K562 (cell line): Measurements from ENCODE around the gene EFEMP2. TPM values are rescaled to one million over a fixed set of nuclear protein-coding genes. Genes with fewer than 3 reads are reported as not detected.
A peak's percentile ranks its signal among the peaks of the same experiment; 100 is the strongest.

Experiments
- BRD4 ChIP-seq: fragments of 200-600 bp; sonication (generic); IDR thresholded peaks from 2 replicates; pipeline ENCODE4 v1.6.1; 2017; ENCODE audit warnings: inconsistent platforms
- CREB3 ChIP-seq: fragments of 450-650 bp; conservative IDR thresholded peaks from 2 replicates; pipeline ENCODE4 v1.6.1; 2016; ENCODE audit warnings: missing genetic modification characterization, low read depth, mild to moderate bottlenecking, missing compliant biosample characterization, moderate library complexity
- CUX1 ChIP-seq: fragments of 200-800 bp; sonication (Bioruptor generic); IDR thresholded peaks from 2 replicates; pipeline ENCODE4 v1.6.1; 2016; ENCODE audit warnings: missing genetic modification characterization, missing compliant biosample characterization
- ELF2 ChIP-seq: fragments of 250-450 bp; sonication (Bioruptor Pico); IDR thresholded peaks from 2 replicates; pipeline ENCODE4 v1.5.0; 2021; ENCODE audit warnings: mild to moderate bottlenecking
- ETV1 ChIP-seq: fragments of 450-650 bp; conservative IDR thresholded peaks from 2 replicates; pipeline ENCODE4 v1.6.1; 2016; ENCODE audit warnings: missing genetic modification characterization, control low read depth, low read depth, missing compliant biosample characterization
- FOXA3 ChIP-seq, 2 experiments: fragments of 450-650 bp in 1 of 2; sonication (generic) in 1 of 2; formaldehyde crosslinking; IDR thresholded peaks in 1 of 2; conservative IDR thresholded peaks in 1 of 2; 2 replicates each; pipeline versions ENCODE4 v1.4.0 to v1.8.0; 2020 to 2022; ENCODE audit warnings: mild to moderate bottlenecking in 2 of 2, missing genetic modification reagents in 1 of 2
- MAZ ChIP-seq, 2 experiments: fragments of 450-650 bp in 1 of 2; sonication (generic) in 1 of 2; formaldehyde crosslinking; IDR thresholded peaks in 1 of 2; conservative IDR thresholded peaks in 1 of 2; 2 replicates each; pipeline versions ENCODE4 v1.4.0 to v1.5.0; 2020; ENCODE audit warnings: mild to moderate bottlenecking in 1 of 2, missing genetic modification reagents in 1 of 2
- MTA3 ChIP-seq: fragments of 450-650 bp; formaldehyde crosslinking; IDR thresholded peaks from 2 replicates; pipeline ENCODE4 v1.6.1; 2017; ENCODE audit warnings: mild to moderate bottlenecking, borderline replicate concordance
- NCOR1 ChIP-seq: fragments of 450-650 bp; IDR thresholded peaks from 2 replicates; pipeline ENCODE4 v1.6.1; 2016; ENCODE audit warnings: mild to moderate bottlenecking, moderate library complexity
- PRMT5 ChIP-seq: sonication (generic); formaldehyde crosslinking; IDR thresholded peaks from 2 replicates; pipeline ENCODE4 v1.5.0; 2020; ENCODE audit warnings: missing genetic modification reagents
- PTRF ChIP-seq: fragments of 450-650 bp; IDR thresholded peaks from 2 replicates; pipeline ENCODE4 v1.6.1; 2016; ENCODE audit warnings: mild to moderate bottlenecking, missing genetic modification characterization, missing compliant biosample characterization
- RBM22 ChIP-seq: fragments of 200-400 bp; formaldehyde crosslinking; IDR thresholded peaks from 2 replicates; pipeline ENCODE4 v1.6.1; 2018; ENCODE audit warnings: low read length, low read depth; ENCODE audit not compliant: poor library complexity, severe bottlenecking
- TGIF2 ChIP-seq: sonication (generic); formaldehyde crosslinking; IDR thresholded peaks from 2 replicates; pipeline ENCODE4 v1.8.1; 2022; ENCODE audit warnings: mild to moderate bottlenecking, missing genetic modification reagents, moderate library complexity
- USF1 ChIP-seq: sonication (generic); formaldehyde crosslinking; IDR thresholded peaks from 2 replicates; pipeline ENCODE4 v1.9.0; 2022; ENCODE audit warnings: mild to moderate bottlenecking, missing genetic modification reagents
- XRCC3 ChIP-seq: fragments of 450-650 bp; IDR thresholded peaks from 2 replicates; pipeline ENCODE4 v1.6.1; 2017; ENCODE audit warnings: mild to moderate bottlenecking, moderate library complexity
- ZNF511 ChIP-seq: sonication (generic); formaldehyde crosslinking; IDR thresholded peaks from 2 replicates; pipeline ENCODE4 v1.8.0; 2022; ENCODE audit warnings: mild to moderate bottlenecking, missing genetic modification reagents
- ZNF695 ChIP-seq: fragments of 450-650 bp; formaldehyde crosslinking; IDR thresholded peaks from 2 replicates; pipeline ENCODE4 v1.4.0; 2020; ENCODE audit warnings: mild to moderate bottlenecking, moderate library complexity
- polyA plus RNA-seq, 8 experiments: library from polyadenylated mRNA; depleted of rRNA in 4 of 8; stranded (reverse) in 5 of 8; unstranded in 3 of 8; fragments of >200 nt; fragmentation: Nextera tagmentation in 2 of 8; fragmentation: Illumina TruSeq in 1 of 8; extraction: Ambion mirVana in 2 of 8; extraction: Trizol in 1 of 8; gene quantifications; 2 replicates each; pipeline versions ENCODE4 v1.2.1 to v1.2.3, GENCODE V29; 2011 to 2014; ENCODE audit warnings: inconsistent platforms in 1 of 8, missing spikeins in 1 of 8
- total RNA-seq, 7 experiments: library from RNA; depleted of rRNA in 6 of 7; stranded (reverse); fragments of >200 nt in 6 of 7; fragmentation: Illumina TruSeq in 2 of 7; extraction: Trizol in 2 of 7; gene quantifications; 2 replicates each; pipeline versions ENCODE4 v1.2.1 to v1.2.3, GENCODE V29; 2011 to 2021; ENCODE audit warnings: low replicate concordance in 1 of 7

EFEMP2 gene
- total and polyA plus RNA-seq, 9 of the 15 experiments (the other 6 are each of a cell fraction or from before 2014, with no cell fraction given): 0.07 to 2.9 (median 0.69) TPM; not detected in 1

- TF ChIP-seq ZNF511 (0 out of 2 replicates have a peak, but pooled peaks have one; percentile 16), PRMT5 (CRISPR knock-in tag) (no peak), BRD4 (no peak), ETV1 (tag) (peak; percentile 88), CREB3 (tag) (no peak), XRCC3 (no peak), FOXA3 (CRISPR knock-in tag; conservative IDR thresholded peaks at IDR 0.05 in 1 of 2, IDR thresholded peaks at IDR 0.05 in 1 of 2) (0 out of 4 replicates have a peak, but pooled peaks of 1 of the 2 experiments have one; percentile 25), PTRF (tag) (no peak), MTA3 (peak; percentile 58), TGIF2 (CRISPR knock-in tag) (peak; percentile 67; the same call in 1 of the 2 replicates), RBM22 (peak; percentile 77), ZNF695 (CRISPR knock-in tag) (no peak), ELF2 (CRISPR knock-in tag) (0 out of 2 replicates have a peak, but pooled peaks have one; percentile 16), MAZ (CRISPR knock-in tag; conservative IDR thresholded peaks at IDR 0.05 in 1 of 2, IDR thresholded peaks at IDR 0.05 in 1 of 2) (peak; percentile 67 to 83; a peak in 3 of 4 replicates), NCOR1 (peak; percentile 43), CUX1 (no peak), USF1 (no peak)
Measured at GRCh38 chr11:65891219-65892136, 18.9 kb upstream of the EFEMP2 start (continued).
